ENCODE data around the gene TNFAIP6.

GRCh38 chr2:151338115-151338514 is 19.3 kb upstream of the TNFAIP6 start:
- TF ChIP-seq CTCF (IDR thresholded peaks at IDR 0.05) (no peak), RAD21 (IDR thresholded peaks at IDR 0.05; ENCODE audit: low read length) (no peak), ZBTB33 (IDR thresholded peaks at IDR 0.05; ENCODE audit: borderline replicate concordance, low read depth) (no peak), TAF1 (IDR thresholded peaks at IDR 0.05; ENCODE audit: borderline replicate concordance, low read depth, low read length) (no peak), POLR2AphosphoS5 (IDR thresholded peaks at IDR 0.05; ENCODE audit: low read depth, low read length) (no peak), NFIC (IDR thresholded peaks at IDR 0.05; ENCODE audit: borderline replicate concordance) (no peak)

All from SK-N-SH (cell line).